Psoas muscle (tissue), 8 donors: ENCODE measurements around the gene LZTFL1. TPM values are rescaled to one million over a fixed set of nuclear protein-coding genes. Genes with fewer than 3 reads are reported as not detected.

Experiments used
- ATAC-seq, 4 donors: fragments of 200-7000 bp; cut with Tn5 transposase; one replicate each; pipeline ENCODE4 v1.9.1; 2020; ENCODE audit warnings: moderate library complexity in 3 of 4, mild to moderate bottlenecking in 2 of 4
- DNase-seq, 2 donors: peaks; one replicate each; pipeline ENCODE4 v3.0.0-alpha.2; 2020
- H3K27ac ChIP-seq: fragments of 200-600 bp; one replicate; pipeline ENCODE4 v1.8.0; 2022
- H3K27me3 ChIP-seq, 3 donors: fragments of 200-600 bp in 1 of 3; one replicate each; pipeline versions ENCODE4 v1.6.1 to v1.8.0; 2013 to 2022; ENCODE audit warnings: low read length in 2 of 3, mild to moderate bottlenecking in 2 of 3, moderate library complexity in 1 of 3; ENCODE audit not compliant: insufficient read depth in 3 of 3
- H3K36me3 ChIP-seq, 2 donors: fragments of 200-600 bp in 1 of 2; one replicate each; pipeline versions ENCODE4 v1.6.1 to v1.8.0; 2013 to 2022; ENCODE audit warnings: low read depth in 1 of 2, mild to moderate bottlenecking in 1 of 2, moderate library complexity in 1 of 2; ENCODE audit not compliant: insufficient read depth in 1 of 2
- H3K4me1 ChIP-seq: fragments of 200-600 bp; one replicate; pipeline ENCODE4 v1.8.0; 2022
- H3K4me3 ChIP-seq: fragments of 200-600 bp; one replicate; pipeline ENCODE4 v1.8.0; 2022; ENCODE audit warnings: mild to moderate bottlenecking
- H3K9me3 ChIP-seq: fragments of 200-600 bp; one replicate; pipeline ENCODE4 v1.8.0; 2022
- WGBS, 3 donors: extraction: QIAGEN DNeasy Blood & Tissue Kit; methylation state at CpG; one replicate each; pipeline versions ENCODE4 v1.1.6 to v1.1.7; 2013; 5-methylcytosine and 5-hydroxymethylcytosine counted together
- intact Hi-C, 2 donors: fragments of 100-400 bp; cut with DNase I; formaldehyde crosslinking; loops; one replicate each; pipeline versions ENCODE4 v1.11.0 to v1.14.2; 2022
- polyA plus RNA-seq, 3 donors: library from polyadenylated mRNA; stranded (reverse); fragments of 200-250 nt; gene quantifications; one replicate each; pipeline ENCODE4 v1.2.3, GENCODE V29; 2013
- total RNA-seq, 4 donors: library from RNA; stranded (reverse); fragmentation: NEBNext Ultra II Directional in 2 of 4; extraction: Animal tissue kit (Norgen Biotek cat#: 25700) in 2 of 4; gene quantifications; one replicate each; pipeline versions ENCODE4 v1.2.1 to v1.2.4, GENCODE V29; 2021 to 2023
- TF ChIP-seq, protein P1 (sequence below): fragments of 200-600 bp; IDR thresholded peaks from one replicate; pipeline ENCODE4 v1.8.0; 2022; ENCODE audit warnings: antibody characterized with exemption
- donor health status: healthy with polysubstance abuse.
- donor health status: DM: no; HTN: no; CAD: no; lungs with moderate emphysema.
- donor health status: Bipolar disorder and iron deficiency.
- donor health status: healthy.
- donor health status: DM: yes; HTN: yes; CAD: no.
- donor health status: DM: no; HTN: no; CAD: no.
- donor health status: DM: no; HTN: no; CAD: no.
- donor health status: DM: yes; HTN: yes; CAD: no.

The LZTFL1 gene
- total and polyA plus RNA-seq, 7 donors: 3.1 to 15.9 (median 5.3) TPM

DNA sequence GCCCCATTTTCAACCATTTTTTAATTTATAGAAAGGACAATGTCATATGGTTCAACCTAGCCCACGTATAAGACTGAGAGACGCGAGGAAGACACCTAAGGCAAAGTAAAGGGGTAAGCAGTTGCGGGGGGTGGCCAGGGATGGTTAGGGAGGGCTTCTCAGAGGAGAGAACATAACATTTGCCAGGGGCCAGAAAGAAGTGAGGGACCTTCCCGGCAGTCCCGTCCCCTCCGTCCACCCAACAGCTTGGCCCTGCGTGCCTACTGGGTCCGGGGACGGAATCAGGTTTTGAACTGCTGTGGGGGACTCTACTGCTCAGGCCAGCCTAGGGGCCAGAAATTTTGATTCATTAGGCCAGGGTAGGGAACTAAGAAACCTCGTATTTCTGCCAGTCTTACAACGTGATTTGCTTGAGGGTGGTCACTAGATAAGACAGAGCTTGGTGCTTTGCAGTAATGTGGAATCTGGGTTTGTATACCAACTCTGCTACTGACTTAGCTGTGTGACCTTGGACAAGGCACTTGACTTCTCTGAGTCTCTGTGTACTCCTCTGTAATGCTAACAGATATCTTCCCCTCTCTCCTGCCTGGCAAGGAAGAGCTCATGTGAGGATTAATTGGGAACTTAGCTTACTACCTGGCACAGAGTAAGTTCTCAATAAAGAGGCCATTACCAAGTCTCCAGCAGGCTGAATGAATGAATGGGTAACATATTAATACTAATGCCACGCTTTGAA lies 44.8 kb downstream of the LZTFL1 start:
- TF ChIP-seq, protein P1, sequence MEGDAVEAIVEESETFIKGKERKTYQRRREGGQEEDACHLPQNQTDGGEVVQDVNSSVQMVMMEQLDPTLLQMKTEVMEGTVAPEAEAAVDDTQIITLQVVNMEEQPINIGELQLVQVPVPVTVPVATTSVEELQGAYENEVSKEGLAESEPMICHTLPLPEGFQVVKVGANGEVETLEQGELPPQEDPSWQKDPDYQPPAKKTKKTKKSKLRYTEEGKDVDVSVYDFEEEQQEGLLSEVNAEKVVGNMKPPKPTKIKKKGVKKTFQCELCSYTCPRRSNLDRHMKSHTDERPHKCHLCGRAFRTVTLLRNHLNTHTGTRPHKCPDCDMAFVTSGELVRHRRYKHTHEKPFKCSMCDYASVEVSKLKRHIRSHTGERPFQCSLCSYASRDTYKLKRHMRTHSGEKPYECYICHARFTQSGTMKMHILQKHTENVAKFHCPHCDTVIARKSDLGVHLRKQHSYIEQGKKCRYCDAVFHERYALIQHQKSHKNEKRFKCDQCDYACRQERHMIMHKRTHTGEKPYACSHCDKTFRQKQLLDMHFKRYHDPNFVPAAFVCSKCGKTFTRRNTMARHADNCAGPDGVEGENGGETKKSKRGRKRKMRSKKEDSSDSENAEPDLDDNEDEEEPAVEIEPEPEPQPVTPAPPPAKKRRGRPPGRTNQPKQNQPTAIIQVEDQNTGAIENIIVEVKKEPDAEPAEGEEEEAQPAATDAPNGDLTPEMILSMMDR: no peak
- intact Hi-C loops: no loop called here
- ATAC-seq (peak in 1 of 4 donors; percentile 27), DNase-seq (no peak)
- Histone ChIP-seq H3K4me3 (peak overlapping the region; percentile 74), H3K4me1 (no peaks in the 10 kb centered on the region), H3K9me3 (no peaks in the 10 kb centered on the region), H3K27ac (no peak overlapping the region), H3K27me3 (peaks cover 0 to 51% (median 14%) of the 10 kb centered on the region in 3 donors), H3K36me3 (no peaks in the 10 kb centered on the region)
- 63 to 69% (median 69%) methylated on average over 13 of the region's 13 CpGs for WGBS, 3 donors

DNA sequence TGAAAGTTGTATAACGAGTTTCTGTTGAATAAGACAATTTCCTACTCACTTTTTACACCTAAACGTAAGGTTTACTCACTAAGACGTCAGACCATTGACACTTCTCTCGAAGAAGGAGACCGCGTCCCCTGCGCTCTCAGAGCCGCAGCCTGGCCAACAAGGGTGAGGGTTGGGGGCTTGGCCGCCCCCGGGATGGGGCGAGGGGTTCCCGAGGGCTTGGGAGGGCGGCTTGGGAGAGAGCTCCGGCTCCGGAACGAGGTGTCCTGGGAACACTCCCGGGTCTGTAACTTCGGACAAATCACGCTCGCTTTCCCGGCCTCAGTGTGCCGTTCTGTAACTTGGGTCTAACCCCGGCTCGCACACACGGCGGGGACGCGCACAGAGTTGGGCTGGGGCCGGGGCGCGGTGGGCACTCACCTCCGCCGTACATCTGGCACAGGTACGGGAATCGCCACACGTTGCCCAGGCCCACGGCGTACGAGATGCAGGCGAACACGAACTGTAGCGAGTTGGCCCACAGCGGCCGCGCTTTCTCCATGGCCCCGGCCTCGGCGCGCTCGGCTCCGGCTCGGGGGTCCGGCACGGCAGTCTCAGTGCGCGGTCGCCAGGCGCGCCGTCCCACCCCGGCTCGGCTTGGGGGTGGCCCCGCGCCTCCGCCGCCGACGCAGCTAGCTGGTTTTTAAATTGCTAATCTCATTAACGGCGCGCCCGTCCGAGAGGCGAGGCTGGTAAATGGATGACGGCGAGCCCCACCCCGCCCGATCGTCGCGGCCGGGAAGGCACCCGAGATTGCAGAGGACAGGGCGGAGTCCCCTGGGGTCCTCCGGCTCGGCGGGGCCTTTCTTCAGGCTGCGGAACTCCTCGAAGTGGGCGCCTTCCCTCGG lies 45.8 kb downstream of the LZTFL1 start, which contains the start of gene SLC6A20:
Gene SLC6A20 (minus strand): TSS at position 655 of the 884 bp plus-strand sequence. CDS start 117 bp downstream, at position 538.
- WGBS, 3 donors: 2 to 3% (median 3%) methylated on average over 78 to 91 of the region's 91 CpGs
- H3K27me3 ChIP-seq: peaks cover 0 to 51% (median 14%) of the 10 kb centered on the region in 3 donors
- no peaks in the 10 kb centered on the region for H3K4me1 ChIP-seq
- H3K4me3 ChIP-seq: peak within 1 kb of the TSS; percentile 74
- TF ChIP-seq, protein P1: no peak
- no peak for DNase-seq
- H3K9me3 ChIP-seq: no peaks in the 10 kb centered on the region
- peak; percentile 56 to 64 (median 59) for ATAC-seq
- intact Hi-C loops: no loop called here
- no peak within 1 kb of the TSS for H3K27ac ChIP-seq
- no peaks in the 10 kb centered on the region for H3K36me3 ChIP-seq

DNA sequence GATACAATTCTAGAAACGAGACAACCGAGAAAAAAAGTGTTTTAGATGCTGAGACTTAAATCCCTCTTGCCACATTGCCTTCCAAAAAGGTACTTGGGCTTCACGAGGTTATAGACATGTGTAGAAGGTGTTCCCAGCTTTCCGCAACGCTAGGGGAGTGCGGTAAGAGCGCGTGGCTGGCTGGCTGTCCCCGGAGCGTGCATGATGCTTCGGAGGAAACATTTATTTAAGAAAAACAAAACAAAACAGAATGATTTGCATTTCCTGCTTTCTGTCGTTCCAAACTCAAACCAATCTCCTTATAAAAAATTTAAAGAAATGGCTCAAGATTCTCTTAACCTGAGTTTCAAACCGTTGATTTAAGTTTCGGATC lies 46.4 kb downstream of the LZTFL1 start:
- 23 to 25% (median 25%) methylated on average over 14 of the region's 14 CpGs for WGBS, 3 donors
- DNase-seq (no peak), ATAC-seq (peak in 1 of 4 donors; percentile 45)
- Histone ChIP-seq H3K4me3 (peak overlapping the region; percentile 74), H3K27ac (no peak overlapping the region), H3K27me3 (peaks cover 0 to 51% (median 14%) of the 10 kb centered on the region in 3 donors), H3K4me1 (no peaks in the 10 kb centered on the region), H3K9me3 (no peaks in the 10 kb centered on the region), H3K36me3 (no peaks in the 10 kb centered on the region)
- TF ChIP-seq, protein P1: no peak
- intact Hi-C loops: no loop called here

DNA sequence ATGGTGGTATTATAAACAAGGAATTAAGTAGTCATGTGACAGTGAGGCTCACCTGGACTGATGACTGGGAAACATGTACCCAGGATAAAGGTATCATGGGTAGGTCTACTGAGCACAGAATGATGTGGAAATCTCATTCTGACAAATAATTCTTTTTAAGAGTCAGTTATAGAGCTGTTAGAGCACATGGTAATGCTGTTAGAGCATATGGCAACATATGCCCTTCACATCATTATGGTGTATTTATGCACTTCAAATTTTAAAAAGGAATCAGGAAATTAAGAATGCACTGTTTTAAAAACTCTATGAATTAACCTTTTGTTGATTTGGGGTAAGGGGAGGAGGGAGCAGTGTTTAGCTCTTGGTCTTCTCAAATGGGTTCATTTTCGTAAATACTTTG lies 47.3 kb downstream of the LZTFL1 start:
- Histone ChIP-seq H3K9me3 (peaks cover 4% of the 10 kb centered on the region), H3K4me3 (no peak overlapping the region), H3K27ac (no peak overlapping the region), H3K36me3 (no peaks in the 10 kb centered on the region), H3K4me1 (no peaks in the 10 kb centered on the region), H3K27me3 (peaks cover 0 to 51% (median 14%) of the 10 kb centered on the region in 3 donors)
- WGBS, 3 donors: 96 to 100% (median 98%) methylated on average over 1 of the region's 1 CpG
- no peak for ATAC-seq
- intact Hi-C loops: no loop called here
- TF ChIP-seq, protein P1: no peak
- no peak for DNase-seq
